ENCODE data around the gene ZNF654.
"Not testable (repeated sequence)": the region's sequence is repeated elsewhere in the genome, so short reads cannot be mapped to it uniquely, and the experiment has no call there.

ZNF654 gene

DNA sequence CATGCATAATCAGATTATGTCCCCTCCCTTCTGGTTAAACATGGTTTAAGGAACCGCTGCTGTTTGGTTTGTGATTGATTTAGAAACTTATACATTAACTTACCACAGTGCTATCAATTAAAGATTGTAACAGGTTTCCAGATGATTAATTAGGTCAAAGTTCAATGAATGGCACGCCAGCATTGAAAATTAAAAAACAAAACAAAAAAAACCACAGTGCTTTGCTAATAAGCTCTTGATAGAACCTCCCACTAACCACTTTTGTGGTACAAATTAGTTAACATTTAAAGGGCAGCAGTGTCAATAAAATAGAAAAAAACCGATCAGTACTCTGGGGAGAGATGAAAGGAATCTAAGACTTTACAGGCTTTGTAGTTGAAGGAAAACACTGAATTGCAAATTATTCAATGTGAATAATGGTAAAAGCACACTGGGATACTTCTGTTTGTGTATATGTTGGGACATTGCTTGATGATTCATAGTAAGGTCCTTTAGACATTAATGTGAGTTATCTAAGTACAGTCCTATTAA lies 83.1 kb downstream of the ZNF654 start:
- DNase-seq (ENCODE audit: low read depth) = no peak

DNA sequence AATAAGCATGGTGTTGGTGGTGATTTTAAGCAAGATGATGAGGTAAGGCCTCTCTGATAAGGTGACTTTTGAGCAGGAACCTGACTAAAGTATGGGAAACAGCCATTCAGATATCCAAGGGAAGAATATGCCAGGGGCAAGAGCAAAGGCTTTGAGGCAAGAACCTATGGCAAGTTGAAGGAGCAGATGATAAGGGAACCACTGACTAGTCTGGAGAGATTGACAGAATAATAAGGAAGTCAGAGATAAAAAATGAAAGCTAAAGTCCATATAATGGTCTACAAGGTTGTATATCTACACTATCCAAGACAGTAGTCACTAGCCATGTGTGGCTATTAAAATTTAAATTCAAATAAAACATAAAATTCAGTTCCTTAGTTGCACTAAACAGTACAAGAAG lies 88.2 kb downstream of the ZNF654 start:
- DNase-seq (ENCODE audit: low read depth) = no peak

DNA sequence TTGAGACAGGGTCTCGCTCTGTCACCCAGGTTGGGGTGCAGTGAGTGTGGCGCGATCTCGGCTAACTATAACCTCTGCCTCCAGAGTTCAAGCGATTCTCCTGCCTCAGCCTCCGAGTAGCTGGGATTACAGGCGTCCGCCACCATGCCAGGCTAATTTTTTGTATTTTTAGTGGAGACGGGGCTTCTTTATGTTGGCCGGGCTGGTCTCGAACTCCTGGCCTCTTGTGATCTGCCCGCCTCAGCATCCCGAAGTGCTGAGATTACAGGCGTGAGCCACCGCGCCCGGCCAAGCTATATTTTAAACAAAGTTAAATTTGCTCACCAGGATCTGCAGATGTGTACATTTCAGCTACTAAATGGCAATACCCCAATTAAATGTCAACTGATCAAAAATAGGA lies 89.6 kb downstream of the ZNF654 start:
- no peak for DNase-seq (ENCODE audit: low read depth)

DNA sequence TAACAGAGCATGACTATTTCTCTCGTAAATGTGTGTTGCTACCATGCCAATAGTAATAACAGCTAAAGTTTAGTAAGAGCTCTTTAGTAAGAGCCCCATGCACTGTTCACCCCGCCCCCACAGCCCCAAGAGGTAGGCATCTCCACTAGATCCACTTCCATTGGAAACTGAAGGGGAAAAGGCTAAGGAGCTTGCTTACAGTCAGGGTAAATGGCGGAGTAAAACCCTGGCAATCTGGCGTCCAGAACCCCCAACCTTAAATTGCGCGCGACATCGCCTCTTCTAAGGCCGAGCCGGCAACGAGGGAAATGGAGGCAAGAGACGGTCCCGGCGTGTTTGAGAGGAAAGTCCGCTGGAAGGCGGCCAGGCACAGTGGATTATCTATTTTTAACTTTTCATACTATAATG lies 90.0 kb downstream of the ZNF654 start:
- DNase-seq (ENCODE audit: low read depth) = no peak

DNA sequence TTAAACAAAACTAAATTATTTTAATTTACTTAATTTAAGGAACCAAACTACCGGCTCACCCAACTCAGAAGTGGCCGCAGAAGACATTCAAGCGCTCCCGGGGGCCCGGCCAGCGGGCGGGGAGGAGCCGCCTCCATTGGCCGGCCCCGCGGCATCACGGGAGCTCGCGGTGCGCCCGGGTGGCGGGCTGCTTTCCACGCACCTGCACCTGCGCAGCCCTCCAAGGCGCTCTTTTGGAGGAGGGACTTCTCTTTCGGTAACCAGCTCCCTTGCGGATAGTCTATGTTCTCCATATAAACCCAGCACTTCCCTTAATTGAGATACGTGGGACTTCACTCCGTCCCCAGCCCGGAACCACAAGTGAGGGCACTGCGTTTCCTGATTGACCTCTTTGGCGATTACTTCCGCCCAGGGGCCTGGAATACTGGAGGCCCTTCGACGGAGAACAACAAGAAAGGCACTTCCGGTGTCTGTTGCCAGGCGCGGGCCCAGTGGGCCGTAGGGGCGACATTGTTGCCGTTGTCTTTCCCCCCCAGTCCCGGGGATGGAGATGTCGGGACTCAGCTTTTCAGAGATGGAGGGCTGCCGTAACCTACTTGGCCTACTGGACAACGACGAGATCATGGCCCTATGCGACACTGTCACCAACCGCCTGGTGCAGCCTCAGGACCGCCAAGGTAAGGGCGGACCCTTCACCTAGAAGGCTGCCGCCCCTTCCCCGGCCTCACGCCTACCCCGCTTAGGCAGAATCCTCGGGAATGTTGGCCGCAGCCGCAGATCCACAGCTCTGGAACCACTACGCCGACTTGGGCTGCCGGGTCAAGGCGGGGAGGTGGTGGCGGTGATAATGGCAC lies 90.7 kb downstream of the ZNF654 start, which contains the start of gene C3orf38:
TSS of gene C3orf38 (plus strand) at position 451 of the 854 bp plus-strand sequence. CDS start at position 545, 94 bp downstream.
- no peak for DNase-seq (ENCODE audit: low read depth)

DNA sequence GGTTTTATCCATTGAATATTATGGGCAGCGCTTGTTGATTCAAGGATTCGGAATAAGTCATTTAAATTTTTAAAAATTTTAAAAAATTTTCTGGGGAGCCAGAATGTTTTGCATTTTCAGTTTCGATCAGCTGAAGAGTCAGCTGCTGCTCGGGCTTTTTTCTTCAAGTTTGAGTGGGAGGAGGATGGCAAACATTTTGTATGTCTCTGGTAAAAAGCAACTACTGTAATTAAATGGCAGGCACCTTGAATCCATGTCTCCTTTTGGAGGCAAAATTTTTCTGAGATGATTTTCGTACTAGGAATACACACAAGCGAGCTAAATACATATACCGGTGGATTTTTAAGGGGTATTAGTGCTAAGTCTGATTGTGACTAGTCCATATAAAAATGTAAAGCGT lies 91.3 kb downstream of the ZNF654 start:
- DNase-seq (ENCODE audit: low read depth) = no peak

DNA sequence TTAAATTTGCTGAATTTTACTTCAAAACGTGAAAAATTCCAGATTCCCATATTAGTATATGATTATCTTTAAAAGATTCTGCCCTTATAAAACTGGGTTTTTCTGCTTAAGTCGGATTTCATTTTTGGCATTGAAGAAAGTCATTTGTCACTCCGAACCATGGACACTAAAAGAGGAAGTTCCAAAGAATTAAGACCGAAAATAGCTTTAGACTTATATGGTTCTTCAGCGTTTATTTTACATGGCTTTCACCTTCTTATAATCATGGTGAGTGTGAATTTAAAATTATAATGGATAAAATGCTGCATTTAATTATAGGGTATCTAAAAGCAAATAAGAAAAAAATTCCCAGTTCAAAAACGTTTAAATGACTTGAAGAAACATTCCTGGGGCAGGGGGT lies 91.8 kb downstream of the ZNF654 start:
- DNase-seq (ENCODE audit: low read depth) = no peak

DNA sequence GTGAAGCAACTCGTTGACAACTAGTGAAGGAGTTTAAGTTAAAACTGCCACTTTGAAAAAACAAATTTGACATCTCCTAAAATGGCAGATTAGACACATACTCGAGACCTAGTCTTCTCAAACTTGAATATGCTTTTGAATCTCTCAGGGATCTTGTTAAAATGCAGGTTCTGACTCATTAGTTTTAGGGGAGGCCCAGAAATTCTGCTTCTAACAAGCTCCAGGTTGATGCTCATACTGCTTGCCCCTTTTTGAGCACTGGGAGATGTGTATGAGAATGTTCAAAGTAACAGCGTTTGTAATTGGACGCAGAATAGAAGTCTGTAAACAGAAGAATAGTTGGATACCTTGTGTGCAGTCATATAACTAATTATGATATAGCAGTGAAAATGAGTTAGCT lies 92.3 kb downstream of the ZNF654 start:
- no peak for DNase-seq (ENCODE audit: low read depth)

DNA sequence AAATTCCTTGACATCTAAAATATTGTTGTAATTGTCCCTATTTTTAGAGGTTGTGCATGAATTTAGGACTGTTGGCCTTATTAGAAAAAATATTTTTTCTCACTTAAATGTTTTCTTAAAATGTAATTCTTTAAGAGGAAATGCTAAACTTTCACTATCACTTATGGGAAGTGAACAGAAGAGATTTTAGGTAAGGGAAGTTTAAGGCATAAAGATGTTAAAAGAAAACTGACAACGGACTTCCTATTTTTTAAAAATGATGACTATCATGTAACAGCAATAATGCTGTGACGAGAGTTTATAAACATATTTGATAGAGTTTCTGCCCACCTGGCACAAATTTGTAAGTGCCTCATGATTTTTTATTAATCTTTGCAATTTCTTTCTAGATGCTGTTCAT lies 93.8 kb downstream of the ZNF654 start:
- DNase-seq (ENCODE audit: low read depth) = no peak

DNA sequence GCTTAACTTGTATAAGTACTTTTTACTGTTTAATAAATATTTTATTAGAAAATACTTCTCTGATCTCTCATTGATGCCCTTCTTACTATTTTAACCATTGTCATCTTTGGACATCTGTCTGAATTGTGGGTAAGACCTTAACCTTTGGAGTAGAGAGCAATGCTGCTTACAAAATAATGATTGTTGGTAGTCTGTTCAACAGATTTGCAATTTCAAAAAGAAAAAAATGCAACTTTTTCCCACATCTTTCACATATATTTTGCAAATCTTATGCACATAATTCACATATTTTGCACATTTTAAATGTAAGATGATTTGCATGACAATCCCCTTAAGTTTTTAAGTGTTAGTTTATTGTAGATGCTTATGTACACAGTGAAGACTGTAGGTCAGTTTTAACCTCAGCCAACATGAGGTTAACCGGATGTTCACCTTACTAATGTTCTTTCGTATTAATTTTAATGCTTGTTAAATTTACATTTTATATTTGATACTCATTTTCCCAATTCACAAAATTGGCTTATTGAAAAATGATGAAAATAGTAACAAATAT lies 107.4 kb downstream of the ZNF654 start:
- DNase-seq (ENCODE audit: low read depth) = no peak

DNA sequence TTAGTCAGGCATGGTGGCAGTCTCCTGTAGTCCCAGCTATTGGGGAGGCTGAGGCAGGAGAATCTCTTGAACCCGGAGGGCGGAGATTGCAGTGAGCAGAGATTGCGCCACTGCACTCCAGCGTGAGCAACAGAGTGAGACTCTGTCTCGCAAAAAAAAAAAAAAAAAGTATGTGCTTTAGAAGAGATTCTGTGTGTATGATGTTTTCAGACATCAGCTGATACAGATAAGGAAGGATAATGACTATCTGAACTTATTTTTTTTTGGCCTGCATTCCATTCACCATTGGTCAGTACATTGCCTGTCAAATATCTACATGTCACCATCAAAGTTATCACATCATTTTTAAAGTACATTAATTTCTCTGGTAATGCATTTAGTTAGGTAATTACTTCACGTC lies 108.1 kb downstream of the ZNF654 start:
- DNase-seq (ENCODE audit: low read depth) = no peak

DNA sequence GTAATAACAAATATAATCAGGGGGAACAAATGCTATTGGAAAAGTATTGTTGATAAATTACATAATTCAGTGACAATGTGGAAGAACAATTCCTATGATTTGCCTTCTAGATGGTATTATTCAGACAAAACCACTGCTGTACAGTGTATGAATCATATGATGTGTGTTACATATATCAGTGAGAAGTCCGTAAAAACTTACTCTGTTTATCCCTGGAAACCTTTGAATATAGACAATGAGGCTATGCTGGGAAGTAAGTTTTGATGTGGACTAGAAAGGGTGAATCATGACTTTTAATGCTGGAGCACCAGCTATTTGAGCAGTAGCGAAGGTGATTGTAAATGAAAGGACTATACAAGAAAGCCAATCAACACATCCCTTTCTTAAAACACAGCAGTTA lies 108.6 kb downstream of the ZNF654 start:
- no peak for DNase-seq (ENCODE audit: low read depth)

DNA sequence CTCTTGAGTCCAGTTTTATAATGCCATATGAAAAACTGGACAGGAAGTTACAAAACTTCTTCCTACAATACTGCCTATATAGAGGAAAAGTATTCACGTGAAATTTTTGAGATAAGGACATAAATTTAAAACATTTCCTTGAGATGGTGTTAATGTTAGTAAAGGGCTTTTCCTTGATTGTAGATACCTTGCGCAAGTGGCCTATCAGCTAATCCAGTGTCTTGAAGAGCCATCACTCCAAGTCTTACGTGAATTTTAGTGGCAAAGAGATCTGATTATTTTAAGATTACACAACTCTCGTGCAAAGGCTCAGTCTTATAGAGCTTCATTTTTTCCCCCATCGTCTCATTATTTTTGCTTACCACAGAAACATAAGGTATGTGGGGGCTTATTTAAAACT lies 109.1 kb downstream of the ZNF654 start:
- DNase-seq (ENCODE audit: low read depth) = no peak

DNA sequence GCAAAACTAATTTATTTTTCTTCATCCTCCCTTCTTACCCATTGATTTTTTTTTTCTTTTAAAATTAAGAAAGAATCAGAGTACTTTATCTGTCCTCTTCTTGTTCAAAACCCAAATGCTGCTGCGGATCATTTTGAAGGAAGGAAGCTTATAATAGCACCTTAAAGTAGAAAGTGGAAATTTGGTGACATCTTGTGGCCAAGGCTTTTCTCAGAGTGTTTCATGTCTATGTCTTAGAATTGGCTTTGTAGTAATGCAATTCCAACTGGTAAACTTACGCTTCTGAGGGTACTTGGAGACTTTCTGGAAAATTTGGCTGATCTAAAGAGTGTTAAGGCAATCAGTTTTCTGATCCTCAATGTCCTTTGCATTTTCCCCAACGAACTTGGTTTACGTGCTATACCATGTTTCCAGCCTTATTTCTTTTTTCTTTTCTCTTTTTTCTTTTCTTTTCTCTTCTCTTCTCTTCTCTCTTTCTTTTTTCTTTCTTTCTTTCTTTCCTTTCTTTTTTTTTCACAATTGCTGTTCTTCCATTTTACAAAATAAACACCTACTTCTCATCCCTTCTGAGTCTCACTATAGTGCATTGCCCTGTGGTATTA lies 121.4 kb downstream of the ZNF654 start:
- DNase-seq (ENCODE audit: low read depth) = no peak

DNA sequence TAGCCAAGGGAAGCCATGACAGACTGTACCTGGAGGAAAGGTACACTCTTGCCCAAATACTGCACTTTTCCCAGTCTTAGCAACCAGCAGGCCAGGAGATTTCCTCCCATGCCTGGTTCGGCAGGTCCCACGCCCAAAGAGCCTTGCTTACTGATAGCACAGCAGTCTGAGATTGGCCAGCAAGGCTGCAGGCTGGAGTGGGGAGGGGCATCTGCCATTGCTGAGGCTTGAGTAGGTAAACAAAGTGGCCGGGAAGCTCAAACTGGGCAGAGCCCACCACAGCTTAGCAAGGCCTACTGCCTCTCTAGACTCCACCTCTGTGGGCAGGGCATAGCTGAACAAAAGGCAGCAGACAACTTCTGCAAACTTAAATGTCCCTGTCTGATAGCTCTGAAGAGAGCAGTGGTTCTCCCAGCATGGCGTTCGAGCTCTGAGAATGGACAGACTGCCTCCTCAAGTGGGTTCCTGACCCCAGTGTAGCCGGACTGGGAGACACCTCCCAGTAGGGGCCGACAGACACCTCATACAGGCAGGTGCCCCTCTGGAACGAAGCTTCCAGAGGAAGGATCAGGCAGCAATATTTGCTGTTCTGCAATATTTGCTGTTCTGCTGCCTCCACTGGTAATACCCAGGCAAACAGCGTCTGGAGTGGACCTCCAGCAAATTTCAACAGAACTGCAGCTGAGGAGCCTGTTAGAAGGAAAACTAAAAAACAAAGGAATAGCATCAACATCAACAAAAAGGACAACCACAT lies 123.3 kb downstream of the ZNF654 start:
- not testable (repeated sequence) for DNase-seq (ENCODE audit: low read depth)

DNA sequence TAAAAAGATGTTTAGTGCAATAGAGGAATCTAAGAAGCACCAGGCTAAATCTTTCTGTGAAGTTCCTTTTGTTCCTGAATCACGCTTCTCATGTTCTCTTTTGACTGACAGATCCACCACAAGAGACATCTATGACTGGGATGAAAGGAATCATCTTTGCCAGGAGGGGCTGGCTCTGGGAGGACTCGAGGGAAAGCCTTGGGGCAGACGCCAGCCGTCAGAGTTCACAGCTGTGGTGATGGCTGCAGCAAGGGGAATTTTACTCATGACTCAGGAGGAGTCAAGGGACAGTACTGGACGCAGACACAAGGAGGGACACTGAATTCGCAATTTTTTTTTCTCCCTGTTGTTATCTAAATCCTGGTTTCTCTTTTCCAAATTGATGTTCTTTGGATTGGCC lies 129.4 kb downstream of the ZNF654 start:
- DNase-seq (ENCODE audit: low read depth) = no peak

DNA sequence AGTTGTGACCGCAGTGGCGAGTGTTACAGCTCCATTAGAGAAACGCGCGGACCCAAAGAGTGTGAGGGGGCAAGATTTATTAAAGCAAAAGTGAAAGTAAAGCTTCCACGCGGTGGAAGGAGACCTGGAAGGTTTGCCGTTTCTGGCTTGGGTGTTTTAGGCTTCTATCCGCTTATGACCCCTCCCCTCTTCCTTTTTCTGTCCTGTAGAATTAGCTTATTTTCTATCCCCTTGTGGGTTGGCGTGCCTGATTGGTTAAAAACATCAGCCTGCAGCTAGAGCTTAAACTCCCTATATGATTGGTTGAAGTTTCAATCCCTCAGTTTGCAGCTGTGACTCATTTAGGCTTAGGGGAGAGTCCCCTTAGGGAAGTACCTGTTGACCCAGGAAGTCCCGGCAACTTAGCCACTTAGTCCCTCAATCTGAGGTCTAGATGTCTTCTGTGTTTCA lies 130.3 kb downstream of the ZNF654 start:
- DNase-seq (ENCODE audit: low read depth) = no peak

DNA sequence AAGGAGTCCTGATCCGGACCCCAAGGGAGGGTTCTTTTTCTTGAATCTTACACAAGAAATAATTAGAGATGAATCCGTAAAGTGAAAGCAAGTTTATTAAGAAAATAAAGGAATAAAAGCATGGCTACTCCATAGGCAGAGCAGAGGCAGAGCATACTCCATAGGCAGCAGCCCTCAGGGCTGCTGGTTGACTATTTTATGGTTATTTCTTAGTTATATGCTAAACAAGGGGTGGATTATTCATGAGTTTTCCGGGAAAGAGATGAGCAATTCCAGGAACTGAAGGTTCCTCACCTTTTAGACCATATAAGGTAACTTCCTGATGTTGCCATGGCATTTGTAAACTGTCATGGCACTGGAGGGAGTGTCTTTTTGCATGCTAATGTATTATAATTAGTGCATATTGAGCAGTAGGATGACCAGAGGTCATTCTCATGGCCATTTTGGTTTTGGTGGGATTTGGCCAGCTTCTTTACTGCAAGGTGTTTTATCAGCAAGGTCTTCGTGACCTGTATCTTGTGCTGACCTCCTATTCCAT lies 132.9 kb downstream of the ZNF654 start:
- no peak for DNase-seq (ENCODE audit: low read depth)

DNA sequence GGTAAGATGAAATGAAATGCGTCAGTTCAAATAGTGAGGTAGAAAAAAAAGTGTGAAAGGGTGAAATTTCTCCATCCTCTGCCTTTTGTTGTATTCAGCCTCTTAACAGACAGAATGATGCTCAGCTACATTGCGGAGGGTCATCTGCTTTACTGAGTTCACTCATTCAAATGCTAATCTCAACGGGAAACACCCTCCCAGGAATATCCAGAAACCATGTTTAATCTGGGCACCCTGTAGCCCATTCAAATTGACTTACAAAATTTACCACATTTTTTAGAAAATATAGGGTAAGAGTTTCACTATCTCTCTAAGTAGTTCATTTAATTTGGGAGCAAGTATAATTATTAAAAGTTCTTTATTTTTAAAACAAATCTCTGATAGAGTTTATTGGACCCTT lies 133.6 kb downstream of the ZNF654 start:
- no peak for DNase-seq (ENCODE audit: low read depth)
